ENCODE results near the gene JAG1.

JAG1 gene

DNA sequence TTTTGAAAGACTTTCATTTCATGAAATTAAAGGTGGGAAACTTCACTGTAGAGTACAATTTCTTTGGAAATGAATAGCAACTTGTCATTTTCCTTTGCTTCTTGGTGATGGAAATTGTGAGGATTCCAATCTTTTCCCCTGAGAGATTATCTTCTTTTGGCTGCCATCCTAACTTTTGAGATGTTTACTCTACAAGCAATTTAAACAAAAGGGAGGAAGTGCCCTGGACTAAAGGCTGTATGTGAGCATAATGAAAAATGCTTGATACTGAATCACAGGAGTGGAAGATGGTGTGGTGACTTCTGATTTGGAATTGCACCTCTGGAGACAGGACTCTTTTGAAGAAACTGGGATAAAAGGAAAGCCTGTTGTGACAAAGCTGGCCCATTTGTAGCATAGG lies 43.1 kb upstream of the JAG1 start:
- peak; percentile 39 for DNase-seq (ENCODE audit: low read depth)
- no peak overlapping the region for H3K4me3 ChIP-seq (replicated peaks; ENCODE audit: low read depth, low read length)
- TF ChIP-seq, protein P1, sequence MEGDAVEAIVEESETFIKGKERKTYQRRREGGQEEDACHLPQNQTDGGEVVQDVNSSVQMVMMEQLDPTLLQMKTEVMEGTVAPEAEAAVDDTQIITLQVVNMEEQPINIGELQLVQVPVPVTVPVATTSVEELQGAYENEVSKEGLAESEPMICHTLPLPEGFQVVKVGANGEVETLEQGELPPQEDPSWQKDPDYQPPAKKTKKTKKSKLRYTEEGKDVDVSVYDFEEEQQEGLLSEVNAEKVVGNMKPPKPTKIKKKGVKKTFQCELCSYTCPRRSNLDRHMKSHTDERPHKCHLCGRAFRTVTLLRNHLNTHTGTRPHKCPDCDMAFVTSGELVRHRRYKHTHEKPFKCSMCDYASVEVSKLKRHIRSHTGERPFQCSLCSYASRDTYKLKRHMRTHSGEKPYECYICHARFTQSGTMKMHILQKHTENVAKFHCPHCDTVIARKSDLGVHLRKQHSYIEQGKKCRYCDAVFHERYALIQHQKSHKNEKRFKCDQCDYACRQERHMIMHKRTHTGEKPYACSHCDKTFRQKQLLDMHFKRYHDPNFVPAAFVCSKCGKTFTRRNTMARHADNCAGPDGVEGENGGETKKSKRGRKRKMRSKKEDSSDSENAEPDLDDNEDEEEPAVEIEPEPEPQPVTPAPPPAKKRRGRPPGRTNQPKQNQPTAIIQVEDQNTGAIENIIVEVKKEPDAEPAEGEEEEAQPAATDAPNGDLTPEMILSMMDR (IDR thresholded peaks at IDR 0.05; ENCODE audit: low read length, missing control alignments), result no peak

DNA sequence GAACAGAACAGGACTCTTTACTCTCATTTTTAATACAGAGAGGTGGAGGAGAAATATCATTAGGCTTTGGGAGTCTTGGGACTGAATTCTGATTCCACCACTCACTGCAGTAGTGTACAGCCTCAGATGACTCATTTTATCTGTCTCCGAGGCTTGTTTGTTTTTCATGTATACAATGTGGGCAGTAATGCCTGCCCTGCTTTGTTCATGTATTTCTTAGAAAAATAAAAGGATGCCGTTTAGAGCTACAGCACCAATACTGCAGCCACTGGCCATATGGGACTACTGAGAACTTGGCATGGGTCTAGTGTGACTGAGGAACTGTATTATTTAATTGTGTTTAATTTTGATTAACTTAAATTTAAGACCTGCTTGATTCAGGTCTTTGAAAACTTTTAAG lies 41.2 kb upstream of the JAG1 start:
- TF ChIP-seq, protein P1 (IDR thresholded peaks at IDR 0.05; ENCODE audit: low read length, missing control alignments), result no peak
- DNase-seq (ENCODE audit: low read depth), result peak; percentile 47
- no peak overlapping the region for H3K4me3 ChIP-seq (replicated peaks; ENCODE audit: low read depth, low read length)

DNA sequence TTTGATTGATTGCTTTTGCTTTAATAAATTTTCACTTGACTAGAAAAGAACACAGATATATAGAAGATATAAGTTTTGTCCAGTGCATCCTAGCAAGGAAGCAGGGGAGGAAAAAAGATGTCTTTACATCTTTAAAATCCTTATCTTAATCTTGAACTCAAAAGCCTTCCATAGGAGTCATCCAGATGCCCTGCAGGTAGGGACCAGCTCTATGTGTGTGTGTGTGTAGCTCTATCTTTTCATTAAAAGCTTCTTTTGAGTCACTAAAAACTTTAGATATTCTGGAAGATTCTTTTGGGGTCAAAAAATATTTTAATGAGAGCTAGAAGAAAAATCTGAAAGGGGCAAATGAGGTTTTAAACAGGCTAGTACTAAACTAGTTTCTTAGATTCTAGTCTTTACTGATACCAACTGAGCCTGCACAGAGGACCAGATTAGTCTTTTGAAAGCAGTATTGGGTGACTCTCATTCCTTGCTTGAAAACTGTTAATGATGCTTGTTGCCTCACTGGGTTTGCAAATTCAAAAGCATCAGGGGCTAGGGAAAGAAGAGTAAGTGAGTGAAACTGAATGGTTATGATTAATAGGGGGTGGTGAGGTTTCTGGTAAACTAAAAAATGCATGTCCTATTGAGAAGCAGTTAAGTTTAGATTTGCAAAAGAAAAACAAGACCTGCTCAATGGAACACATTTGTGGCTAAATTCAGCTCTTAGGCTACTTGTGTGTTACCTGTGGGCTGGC lies 40.6 kb upstream of the JAG1 start:
- TF ChIP-seq, protein P1 (IDR thresholded peaks at IDR 0.05; ENCODE audit: low read length, missing control alignments), result no peak
- no peak for DNase-seq (ENCODE audit: low read depth)
- no peak overlapping the region for H3K4me3 ChIP-seq (replicated peaks; ENCODE audit: low read depth, low read length)

DNA sequence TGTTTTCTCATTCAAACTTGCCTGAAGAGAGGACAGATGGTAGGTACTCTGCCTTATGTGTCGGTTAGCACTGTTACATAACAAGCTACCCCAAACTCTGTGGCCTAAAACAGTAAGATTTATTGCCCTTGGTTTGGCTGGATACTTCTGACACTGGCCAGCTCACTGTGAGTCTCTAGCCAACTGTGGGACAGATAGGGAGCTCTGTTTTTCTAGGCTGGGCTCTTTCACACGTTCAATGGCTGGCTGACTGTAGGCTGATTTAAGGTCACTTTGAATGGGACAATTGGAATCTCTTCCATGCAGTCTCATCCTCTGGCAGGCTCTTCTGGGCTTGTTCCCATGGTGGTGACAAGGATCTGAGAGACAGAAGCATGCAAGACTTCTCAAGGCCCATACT lies 39.4 kb upstream of the JAG1 start:
- TF ChIP-seq, protein P1 (IDR thresholded peaks at IDR 0.05; ENCODE audit: low read length, missing control alignments), result no peak
- no peak overlapping the region for H3K4me3 ChIP-seq (replicated peaks; ENCODE audit: low read depth, low read length)
- no peak for DNase-seq (ENCODE audit: low read depth)

DNA sequence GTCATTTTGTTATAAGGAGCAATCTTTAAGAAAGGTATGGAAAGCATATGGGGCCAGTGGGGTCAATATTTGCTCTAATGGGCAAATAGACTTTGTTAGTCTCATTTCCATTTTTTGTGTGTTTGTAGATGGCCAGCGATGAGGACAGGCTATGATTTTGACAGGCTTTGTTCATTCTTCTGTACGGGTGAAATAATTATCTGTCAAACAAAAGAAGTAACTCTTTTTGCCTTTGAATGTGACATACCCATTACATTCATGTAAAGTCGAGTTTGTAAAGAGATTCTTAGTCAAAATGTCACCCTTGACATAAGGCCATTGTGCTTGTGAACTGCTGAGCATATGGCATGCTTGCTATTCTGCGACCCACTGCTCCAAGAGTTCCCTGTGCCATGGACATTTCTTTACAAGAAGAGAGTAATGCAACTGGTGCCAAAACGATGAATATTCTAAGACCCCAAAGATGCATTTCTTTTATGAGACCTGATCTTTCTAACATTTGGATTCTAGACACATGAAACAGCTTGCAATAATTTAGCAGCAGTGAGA lies 38.2 kb upstream of the JAG1 start:
- no peak for DNase-seq (ENCODE audit: low read depth)
- no peak overlapping the region for H3K4me3 ChIP-seq (replicated peaks; ENCODE audit: low read depth, low read length)
- TF ChIP-seq, protein P1 (IDR thresholded peaks at IDR 0.05; ENCODE audit: low read length, missing control alignments), result no peak

DNA sequence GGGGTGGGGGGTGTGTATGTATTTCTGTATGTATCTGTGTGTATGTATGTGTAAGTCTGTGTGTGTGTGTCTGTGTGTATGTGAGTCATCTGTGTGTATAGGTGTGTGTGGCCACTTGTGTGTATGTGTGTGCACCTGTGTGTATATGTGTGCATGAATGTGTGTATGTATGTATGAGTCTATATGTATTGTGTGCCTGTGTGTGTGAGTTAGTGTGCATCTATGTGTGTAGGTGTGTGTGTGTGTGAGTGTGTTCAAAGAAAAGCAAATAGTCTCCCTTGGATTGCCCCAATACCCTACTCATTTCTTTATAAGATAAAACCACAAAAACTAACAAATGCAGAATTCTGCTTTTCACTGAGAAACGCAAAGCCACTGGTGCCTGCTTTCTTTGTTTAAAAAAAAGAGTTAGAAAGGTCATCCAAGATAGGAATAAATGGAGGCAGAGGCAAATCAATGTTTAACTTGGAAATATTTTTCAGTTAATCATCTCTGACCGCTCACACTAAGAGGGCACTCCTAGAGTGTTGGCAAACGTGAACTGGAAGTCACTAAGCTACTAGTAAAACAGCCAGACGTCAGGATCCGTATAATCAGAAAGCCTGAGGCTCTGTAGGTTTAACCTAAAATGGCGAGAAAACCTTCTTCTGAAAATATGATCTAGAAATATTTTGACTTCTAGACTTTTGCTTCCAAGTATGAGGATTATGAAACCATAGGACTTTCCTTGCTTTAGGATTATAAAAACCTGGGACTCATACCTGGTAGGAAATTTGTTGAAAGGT lies 37.4 kb upstream of the JAG1 start:
- no peak overlapping the region for H3K4me3 ChIP-seq (replicated peaks; ENCODE audit: low read depth, low read length)
- DNase-seq (ENCODE audit: low read depth), result no peak
- TF ChIP-seq, protein P1 (IDR thresholded peaks at IDR 0.05; ENCODE audit: low read length, missing control alignments), result no peak
